ENCODE data around the gene COPG2.

DNA sequence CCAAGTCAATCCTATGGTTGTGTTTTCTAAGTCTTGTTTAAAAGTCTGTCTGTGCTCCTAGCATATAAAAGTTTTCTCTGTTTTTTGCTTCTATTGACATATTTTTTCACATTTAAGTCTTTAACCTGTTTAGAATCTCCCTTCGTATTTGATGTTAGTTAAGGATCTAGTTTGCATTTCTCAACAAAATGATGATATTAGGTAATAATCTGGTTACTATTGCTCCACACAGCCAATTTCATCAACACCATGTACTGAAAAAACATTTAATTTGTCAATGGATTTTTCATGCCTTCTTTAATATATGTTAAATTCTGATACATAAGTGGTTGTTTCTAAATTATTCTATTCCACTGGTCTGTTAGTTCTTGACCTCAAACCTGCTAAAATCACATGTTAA is 35.3 kb upstream of the COPG2 start:
- TF ChIP-seq USF1 (IDR thresholded peaks at IDR 0.05): no peak
- TF ChIP-seq TCF12 (IDR thresholded peaks at IDR 0.05; ENCODE audit: low read depth): no peak
- TF ChIP-seq EP300 (IDR thresholded peaks at IDR 0.05; ENCODE audit: borderline replicate concordance): no peak
- TF ChIP-seq CEBPB (IDR thresholded peaks at IDR 0.05): no peak
- TF ChIP-seq FOXM1 (IDR thresholded peaks at IDR 0.05; ENCODE audit: borderline replicate concordance, low read depth): no peak
- TF ChIP-seq YY1 (IDR thresholded peaks at IDR 0.05; ENCODE audit: low read depth): no peak
- TF ChIP-seq EGR1 (IDR thresholded peaks at IDR 0.05): no peak
- TF ChIP-seq REST (IDR thresholded peaks at IDR 0.05; ENCODE audit: low read depth): no peak
- TF ChIP-seq, protein P1, sequence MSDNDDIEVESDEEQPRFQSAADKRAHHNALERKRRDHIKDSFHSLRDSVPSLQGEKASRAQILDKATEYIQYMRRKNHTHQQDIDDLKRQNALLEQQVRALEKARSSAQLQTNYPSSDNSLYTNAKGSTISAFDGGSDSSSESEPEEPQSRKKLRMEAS (IDR thresholded peaks at IDR 0.05): no peak

Data from Ishikawa (cell line).